ENCODE data around the gene AGBL2. TPM values are rescaled to one million over a fixed set of nuclear protein-coding genes. Genes with fewer than 3 reads are reported as not detected.
"Not testable (repeated sequence)": the region's sequence is repeated elsewhere in the genome, so short reads cannot be mapped to it uniquely, and the experiment has no call there.

Gene AGBL2
- total RNA-seq, 5 donors from 2014 or later (not counting 1 experiment from before 2014, with no cell fraction given), result 6.0 to 10.4 (median 8.8) TPM

- H3K9me3 Mint-ChIP-seq; H3K4me1 Mint-ChIP-seq; H3K27me3 Mint-ChIP-seq; DNase-seq; H3K27ac Mint-ChIP-seq; H3K27ac ChIP-seq (ENCODE audit: low read length); H3K4me1 ChIP-seq (ENCODE audit: control insufficient read depth in 1 of 2, extremely low read depth in 1 of 2, insufficient read depth in 2 of 2, low read length in 2 of 2); H3K27me3 ChIP-seq (replicated peaks in 1 of 2; ENCODE audit: control insufficient read depth in 2 of 2, extremely low read depth in 1 of 2, insufficient read depth in 2 of 2, low read length in 1 of 2); CTCF ChIA-PET; ATAC-seq (replicated peaks in 1 of 4); H3K9me3 ChIP-seq; H3K4me3 ChIP-seq (ENCODE audit: control insufficient read depth in 1 of 2, extremely low read depth in 1 of 2, low read length in 1 of 2); H3K4me3 Mint-ChIP-seq: not testable (repeated sequence)
- WGBS (ENCODE audit: insufficient coverage), result no CpG with 5 or more reads among the region's 7 CpGs
- POLR2A ChIA-PET, result interaction anchor here in 1 of 2 donors (0.6 to 1.0 kb wide), 2 partner anchors 22 to 23 kb away, joined by 3 read pairs; no protein-coding TSS in a partner anchor
- peaks cover 14 to 83% of the 10 kb centered on the region in 2 donors for H3K36me3 ChIP-seq (ENCODE audit: control insufficient read depth in 2 of 2, extremely low read depth in 1 of 2, insufficient read depth in 1 of 2, low read length in 1 of 2)
- peaks cover 21% of the 10 kb centered on the region for H3K36me3 Mint-ChIP-seq
Measured at GRCh38 chr11:47737817-47738216, 22.6 kb upstream of the AGBL2 start.

- ATAC-seq (replicated peaks in 1 of 4) (no peak), DNase-seq (no peak)
- ChIA-PET CTCF (no interaction called here), POLR2A (no interaction called here)
- H3K36me3 Mint-ChIP-seq, result peaks cover 48% of the 10 kb centered on the region
- Histone ChIP-seq H3K4me1 (ENCODE audit: control insufficient read depth in 1 of 2, extremely low read depth in 1 of 2, insufficient read depth in 2 of 2, low read length in 2 of 2) (no peaks in the 10 kb centered on the region), H3K36me3 (ENCODE audit: control insufficient read depth in 2 of 2, extremely low read depth in 1 of 2, insufficient read depth in 1 of 2, low read length in 1 of 2) (peaks cover 15 to 86% of the 10 kb centered on the region in 2 donors), H3K4me3 (ENCODE audit: control insufficient read depth in 1 of 2, extremely low read depth in 1 of 2, low read length in 1 of 2) (no peak overlapping the region), H3K9me3 (no peaks in the 10 kb centered on the region), H3K27me3 (replicated peaks in 1 of 2; ENCODE audit: control insufficient read depth in 2 of 2, extremely low read depth in 1 of 2, insufficient read depth in 2 of 2, low read length in 1 of 2) (no peaks in the 10 kb centered on the region), H3K27ac (ENCODE audit: low read length) (no peak overlapping the region)
- H3K27ac Mint-ChIP-seq, result no peak overlapping the region
- no peaks in the 10 kb centered on the region for H3K9me3 Mint-ChIP-seq
- no peaks in the 10 kb centered on the region for H3K27me3 Mint-ChIP-seq
- WGBS (ENCODE audit: insufficient coverage), result 93% methylated on average over 7 of the region's 10 CpGs
- no peak overlapping the region for H3K4me3 Mint-ChIP-seq
- H3K4me1 Mint-ChIP-seq, result peaks cover 0 to 10% (median 5%) of the 10 kb centered on the region in 3 donors
Measured at GRCh38 chr11:47732271-47732670, 17.1 kb upstream of the AGBL2 start.

- no peak overlapping the region for H3K4me3 ChIP-seq (ENCODE audit: control insufficient read depth in 1 of 2, extremely low read depth in 1 of 2, low read length in 1 of 2)
- ATAC-seq (replicated peaks in 1 of 4) (no peak), DNase-seq (no peak)
- H3K36me3 ChIP-seq (ENCODE audit: control insufficient read depth in 2 of 2, extremely low read depth in 1 of 2, insufficient read depth in 1 of 2, low read length in 1 of 2), result peaks cover 15 to 85% of the 10 kb centered on the region in 2 donors
- H3K36me3 Mint-ChIP-seq, result peaks cover 47% of the 10 kb centered on the region
- 94% methylated on average over 2 of the region's 6 CpGs for WGBS (ENCODE audit: insufficient coverage)
- ChIA-PET POLR2A (interaction anchor here (0.6 to 1.0 kb wide), 2 partner anchors 29 to 40 kb away, joined by 3 read pairs; no protein-coding TSS in a partner anchor), CTCF (no interaction called here)
- no peaks in the 10 kb centered on the region for H3K9me3 Mint-ChIP-seq
- H3K4me3 Mint-ChIP-seq, result no peak overlapping the region
- H3K27me3 ChIP-seq (replicated peaks in 1 of 2; ENCODE audit: control insufficient read depth in 2 of 2, extremely low read depth in 1 of 2, insufficient read depth in 2 of 2, low read length in 1 of 2), result no peaks in the 10 kb centered on the region
- H3K4me1 Mint-ChIP-seq, result peaks cover 0 to 10% (median 2%) of the 10 kb centered on the region in 3 donors
- H3K4me1 ChIP-seq (ENCODE audit: control insufficient read depth in 1 of 2, extremely low read depth in 1 of 2, insufficient read depth in 2 of 2, low read length in 2 of 2), result no peaks in the 10 kb centered on the region
- H3K27me3 Mint-ChIP-seq, result no peaks in the 10 kb centered on the region
- H3K9me3 ChIP-seq, result no peaks in the 10 kb centered on the region
- no peak overlapping the region for H3K27ac ChIP-seq (ENCODE audit: low read length)
- peak overlapping the region in 1 of 2 donors; percentile 15 for H3K27ac Mint-ChIP-seq
Measured at GRCh38 chr11:47731475-47731874, 16.3 kb upstream of the AGBL2 start.

GRCh38 chr11:47726878-47727514, 11.8 kb upstream of the AGBL2 start:
- no peak overlapping the region for H3K4me3 ChIP-seq (ENCODE audit: control insufficient read depth in 1 of 2, extremely low read depth in 1 of 2, low read length in 1 of 2)
- ATAC-seq (replicated peaks in 1 of 4), result no peak
- Mint-ChIP-seq H3K4me3 (no peak overlapping the region), H3K27ac (no peak overlapping the region), H3K36me3 (peaks cover 57% of the 10 kb centered on the region), H3K27me3 (no peaks in the 10 kb centered on the region), H3K9me3 (no peaks in the 10 kb centered on the region), H3K4me1 (peaks cover 2 to 6% (median 2%) of the 10 kb centered on the region in 3 donors)
- ChIA-PET POLR2A (interaction anchor here (0.6 to 0.7 kb wide), 4 partner anchors 47 to 1437 kb away, joined by 3 to 5 read pairs (median 4); no protein-coding TSS in a partner anchor), CTCF (interaction anchor here in 1 of 2 donors (0.6 kb wide), 1 partner anchor 273 kb away, joined by 3 read pairs; no protein-coding TSS in a partner anchor)
- H3K9me3 ChIP-seq, result no peaks in the 10 kb centered on the region
- no peaks in the 10 kb centered on the region for H3K27me3 ChIP-seq (replicated peaks in 1 of 2; ENCODE audit: control insufficient read depth in 2 of 2, extremely low read depth in 1 of 2, insufficient read depth in 2 of 2, low read length in 1 of 2)
- H3K36me3 ChIP-seq (ENCODE audit: control insufficient read depth in 2 of 2, extremely low read depth in 1 of 2, insufficient read depth in 1 of 2, low read length in 1 of 2), result peaks cover 13 to 85% of the 10 kb centered on the region in 2 donors
- WGBS (ENCODE audit: insufficient coverage), result no CpG with 5 or more reads among the region's 12 CpGs
- H3K4me1 ChIP-seq (ENCODE audit: control insufficient read depth in 1 of 2, extremely low read depth in 1 of 2, insufficient read depth in 2 of 2, low read length in 2 of 2), result no peaks in the 10 kb centered on the region
- no peak overlapping the region for H3K27ac ChIP-seq (ENCODE audit: low read length)
- no peak for DNase-seq

GRCh38 chr11:47726118-47726442, 10.9 kb upstream of the AGBL2 start:
- Mint-ChIP-seq H3K36me3 (peaks cover 49% of the 10 kb centered on the region), H3K9me3 (no peaks in the 10 kb centered on the region), H3K4me1 (peaks cover 0 to 2% (median 2%) of the 10 kb centered on the region in 3 donors), H3K4me3 (no peak overlapping the region), H3K27ac (no peak overlapping the region), H3K27me3 (no peaks in the 10 kb centered on the region)
- Histone ChIP-seq H3K9me3 (no peaks in the 10 kb centered on the region), H3K27me3 (replicated peaks in 1 of 2; ENCODE audit: control insufficient read depth in 2 of 2, extremely low read depth in 1 of 2, insufficient read depth in 2 of 2, low read length in 1 of 2) (no peaks in the 10 kb centered on the region), H3K4me1 (ENCODE audit: control insufficient read depth in 1 of 2, extremely low read depth in 1 of 2, insufficient read depth in 2 of 2, low read length in 2 of 2) (no peaks in the 10 kb centered on the region), H3K36me3 (ENCODE audit: control insufficient read depth in 2 of 2, extremely low read depth in 1 of 2, insufficient read depth in 1 of 2, low read length in 1 of 2) (peaks cover 8 to 83% of the 10 kb centered on the region in 2 donors), H3K27ac (ENCODE audit: low read length) (no peak overlapping the region), H3K4me3 (ENCODE audit: control insufficient read depth in 1 of 2, extremely low read depth in 1 of 2, low read length in 1 of 2) (no peak overlapping the region)
- CTCF ChIA-PET, result no interaction called here
- POLR2A ChIA-PET, result interaction anchor here (0.6 to 1.0 kb wide), 2 partner anchors 10 to 48 kb away, joined by 3 read pairs; no protein-coding TSS in a partner anchor
- DNase-seq, result no peak
- no peak for ATAC-seq (replicated peaks in 1 of 4)
- WGBS (ENCODE audit: insufficient coverage), result no CpG with 5 or more reads among the region's 3 CpGs

- no peak for DNase-seq
- H3K9me3 ChIP-seq, result no peaks in the 10 kb centered on the region
- H3K27me3 ChIP-seq (replicated peaks in 1 of 2; ENCODE audit: control insufficient read depth in 2 of 2, extremely low read depth in 1 of 2, insufficient read depth in 2 of 2, low read length in 1 of 2), result no peaks in the 10 kb centered on the region
- whole genome bisulfite sequencing (ENCODE audit: insufficient coverage), result no CpG with 5 or more reads among the region's 3 CpGs
- Mint-ChIP-seq H3K27me3 (no peaks in the 10 kb centered on the region), H3K9me3 (no peaks in the 10 kb centered on the region), H3K4me3 (no peak overlapping the region), H3K4me1 (peaks cover 0 to 2% (median 2%) of the 10 kb centered on the region in 3 donors), H3K36me3 (peaks cover 45% of the 10 kb centered on the region), H3K27ac (no peak overlapping the region)
- ATAC-seq (replicated peaks in 1 of 4), result no peak
- no peak overlapping the region for H3K27ac ChIP-seq (ENCODE audit: low read length)
- H3K36me3 ChIP-seq (ENCODE audit: control insufficient read depth in 2 of 2, extremely low read depth in 1 of 2, insufficient read depth in 1 of 2, low read length in 1 of 2), result peaks cover 8 to 83% of the 10 kb centered on the region in 2 donors
- H3K4me3 ChIP-seq (ENCODE audit: control insufficient read depth in 1 of 2, extremely low read depth in 1 of 2, low read length in 1 of 2), result no peak overlapping the region
- POLR2A ChIA-PET, result interaction anchor here in 1 of 2 donors (0.6 to 1.0 kb wide), 3 partner anchors 9 to 140 kb away, joined by 3 to 4 read pairs (median 3); partner anchors contain the start of gene AGBL2
- CTCF ChIA-PET, result no interaction called here
- H3K4me1 ChIP-seq (ENCODE audit: control insufficient read depth in 1 of 2, extremely low read depth in 1 of 2, insufficient read depth in 2 of 2, low read length in 2 of 2), result no peaks in the 10 kb centered on the region
Measured at GRCh38 chr11:47725442-47726117, 10.4 kb upstream of the AGBL2 start.

Measured in T-cell (primary cell).